Measurements from ENCODE around the gene OXSR1. TPM values are rescaled to one million over a fixed set of nuclear protein-coding genes. Genes with fewer than 3 reads are reported as not detected.

Gene OXSR1
- total and polyA plus RNA-seq, 2 of the 13 experiments (the other 11 are each of a cell fraction or from before 2014, with no cell fraction given), result 27.4 to 32.6 TPM

GRCh38 chr3:38117748-38118420, 47.5 kb upstream of the OXSR1 start (continued):
- TF ChIP-seq ZNF281 (CRISPR knock-in tag; IDR thresholded peaks at IDR 0.05; ENCODE audit: borderline replicate concordance), result no peak
- TF ChIP-seq ZBTB46 (CRISPR knock-in tag; IDR thresholded peaks at IDR 0.05; ENCODE audit: borderline replicate concordance), result no peak
- peak; percentile 81; the same call in 1 of the 2 replicates for TF ChIP-seq CENPT (CRISPR knock-in tag; IDR thresholded peaks at IDR 0.05; ENCODE audit: low read depth)
- TF ChIP-seq ZNF615 (CRISPR knock-in tag; IDR thresholded peaks at IDR 0.05; ENCODE audit: borderline replicate concordance), result no peak
- TF ChIP-seq HOXA3 (CRISPR knock-in tag; IDR thresholded peaks at IDR 0.05), result peak; percentile 68; the same call in 1 of the 2 replicates
- no peak for TF ChIP-seq ATF3 (CRISPR knock-in tag; IDR thresholded peaks at IDR 0.05)
- TF ChIP-seq EED (CRISPR knock-in tag; IDR thresholded peaks at IDR 0.05), result no peak; the same call in 1 of the 2 replicates
- TF ChIP-seq MTF1 (CRISPR knock-in tag; IDR thresholded peaks at IDR 0.05), result no peak
- TF ChIP-seq ZXDC (CRISPR knock-in tag; IDR thresholded peaks at IDR 0.05), result no peak
- no peak for TF ChIP-seq IKZF1 (IDR thresholded peaks at IDR 0.05)
- TF ChIP-seq JUNB (CRISPR knock-in tag; IDR thresholded peaks at IDR 0.05; ENCODE audit: borderline replicate concordance), result no peak
- no peak for TF ChIP-seq GATA4 (IDR thresholded peaks at IDR 0.05; ENCODE audit: borderline replicate concordance, low read depth)
- no peak for TF ChIP-seq ZNF879 (CRISPR knock-in tag; IDR thresholded peaks at IDR 0.05)
- TF ChIP-seq EEA1 (CRISPR knock-in tag; IDR thresholded peaks at IDR 0.05; ENCODE audit: borderline replicate concordance), result peak; percentile 70; the same call in 1 of the 2 replicates
- peak; percentile 51; the same call in 1 of the 2 replicates for TF ChIP-seq ZIK1 (CRISPR knock-in tag; IDR thresholded peaks at IDR 0.05; ENCODE audit: borderline replicate concordance, low read depth)
